Activated CD4-positive, alpha-beta T cell treated with anti-CD3 and anti-CD28 coated beads, Interleukin-2, amount 10 ng/mL, durations not matched to agents 24 days and 14 days (primary cell): ENCODE results near the gene UAP1. TPM values are rescaled to one million over a fixed set of nuclear protein-coding genes. Genes with fewer than 3 reads are reported as not detected.

Source experiments
- DNase-seq: peaks from one replicate; pipeline ENCODE4 v3.0.0; 2022
- H3K27ac Mint-ChIP-seq: one replicate; pipeline ENCODE4 v1.8.0; 2022; ENCODE audit warnings: mild to moderate bottlenecking, mixed read lengths
- H3K27me3 Mint-ChIP-seq: one replicate; pipeline ENCODE4 v1.8.0; 2022; ENCODE audit warnings: mixed read lengths
- H3K36me3 Mint-ChIP-seq: one replicate; pipeline ENCODE4 v1.8.0; 2022; ENCODE audit warnings: low read depth, mild to moderate bottlenecking, mixed read lengths
- H3K4me1 Mint-ChIP-seq: one replicate; pipeline ENCODE4 v1.8.0; 2021; ENCODE audit warnings: mixed read lengths
- H3K4me3 Mint-ChIP-seq: one replicate; pipeline ENCODE4 v1.8.0; 2022; ENCODE audit warnings: mild to moderate bottlenecking, moderate library complexity, mixed read lengths
- H3K9me3 Mint-ChIP-seq: one replicate; pipeline ENCODE4 v1.8.0; 2021; ENCODE audit warnings: mixed read lengths
- intact Hi-C: fragments of 100-400 bp; cut with micrococcal nuclease; formaldehyde crosslinking; loops from one replicate; pipeline ENCODE4 v1.15.1; 2023
- total RNA-seq: library from RNA; stranded (reverse); gene quantifications from 2 replicates; pipeline ENCODE4 v1.2.3, GENCODE V29; 2022

The UAP1 gene
- total RNA-seq = 44.5 and 44.9 TPM in 2 replicates

- peaks cover 2% of the 10 kb centered on the region for H3K36me3 Mint-ChIP-seq
Observed at GRCh38 chr1:162561616-162562469, at the start of gene UAP1. Gene UAP1 (plus strand): TSS chr1:162561722. CDS start chr1:162566069, 4,347 bp downstream.

DNA sequence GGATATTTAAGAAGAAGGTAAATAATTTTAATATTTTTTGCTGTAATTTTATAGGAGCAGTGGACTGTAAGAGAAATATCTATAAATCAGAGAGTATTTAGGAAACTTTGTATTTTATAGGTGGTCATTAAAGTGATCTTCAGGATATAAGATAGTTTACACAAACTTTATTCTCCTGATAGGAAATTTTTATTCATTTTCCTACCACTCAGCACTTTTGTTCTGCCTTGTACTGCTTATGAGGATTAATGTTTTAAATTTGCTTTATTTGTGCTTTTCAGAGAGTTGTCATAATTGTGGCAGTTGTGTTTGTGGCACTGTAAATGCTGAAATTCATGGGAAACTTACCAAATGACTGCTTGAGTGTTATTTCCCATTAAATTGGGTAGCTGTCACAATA lies 34.2 kb upstream of the UAP1 start:
- H3K4me1 Mint-ChIP-seq = no peaks in the 10 kb centered on the region
- intact Hi-C loops = no loop called here
- no peak overlapping the region for H3K4me3 Mint-ChIP-seq
- no peak for DNase-seq
- H3K9me3 Mint-ChIP-seq = peaks cover 3% of the 10 kb centered on the region
- H3K36me3 Mint-ChIP-seq = peaks cover 43% of the 10 kb centered on the region
- H3K27me3 Mint-ChIP-seq = no peaks in the 10 kb centered on the region
- no peak overlapping the region for H3K27ac Mint-ChIP-seq

More at GRCh38 chr1:162561616-162562469, at the start of gene UAP1:
- Mint-ChIP-seq H3K27me3 (no peaks in the 10 kb centered on the region), H3K4me3 (peak within 1 kb of the TSS; percentile 85), H3K4me1 (peaks cover 31% of the 10 kb centered on the region), H3K9me3 (no peaks in the 10 kb centered on the region), H3K27ac (peak within 1 kb of the TSS; percentile 93)
- intact Hi-C loops = loop anchor here (1.0 to 5.0 kb wide), 3 partner anchors 65 to 760 kb away; partner anchors contain the start of genes HSD17B7, NUF2 and UHMK1
- DNase-seq = no peak

- H3K4me3 Mint-ChIP-seq = no peak overlapping the region
- H3K27me3 Mint-ChIP-seq = no peaks in the 10 kb centered on the region
- peak; percentile 35 for DNase-seq
- intact Hi-C loops = no loop called here
- H3K9me3 Mint-ChIP-seq = peaks cover 3% of the 10 kb centered on the region
- H3K4me1 Mint-ChIP-seq = no peaks in the 10 kb centered on the region
- H3K27ac Mint-ChIP-seq = no peak overlapping the region
- peaks cover 20% of the 10 kb centered on the region for H3K36me3 Mint-ChIP-seq
Observed at GRCh38 chr1:162530307-162530987, 31.1 kb upstream of the UAP1 start.

DNA sequence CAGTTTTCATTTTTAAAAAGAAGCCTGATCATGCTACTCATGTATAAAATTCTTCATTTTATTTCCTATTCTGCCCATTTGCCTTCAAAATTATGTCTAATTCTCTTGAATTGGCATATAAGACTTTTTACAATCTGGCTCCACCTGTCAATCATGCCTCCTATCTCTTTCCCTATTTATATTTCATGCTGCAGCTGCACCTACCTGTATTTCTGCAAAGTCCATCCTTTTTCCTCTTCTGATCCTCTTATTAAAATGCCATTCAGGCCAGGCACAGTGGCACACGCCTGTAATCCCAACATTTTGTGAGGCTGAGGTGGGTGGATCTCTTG lies 30.6 kb upstream of the UAP1 start:
- Mint-ChIP-seq H3K36me3 (peaks cover 19% of the 10 kb centered on the region), H3K27ac (no peak overlapping the region), H3K4me3 (no peak overlapping the region), H3K4me1 (no peaks in the 10 kb centered on the region), H3K9me3 (peaks cover 3% of the 10 kb centered on the region), H3K27me3 (no peaks in the 10 kb centered on the region)
- no peak for DNase-seq
- intact Hi-C loops = no loop called here

DNA sequence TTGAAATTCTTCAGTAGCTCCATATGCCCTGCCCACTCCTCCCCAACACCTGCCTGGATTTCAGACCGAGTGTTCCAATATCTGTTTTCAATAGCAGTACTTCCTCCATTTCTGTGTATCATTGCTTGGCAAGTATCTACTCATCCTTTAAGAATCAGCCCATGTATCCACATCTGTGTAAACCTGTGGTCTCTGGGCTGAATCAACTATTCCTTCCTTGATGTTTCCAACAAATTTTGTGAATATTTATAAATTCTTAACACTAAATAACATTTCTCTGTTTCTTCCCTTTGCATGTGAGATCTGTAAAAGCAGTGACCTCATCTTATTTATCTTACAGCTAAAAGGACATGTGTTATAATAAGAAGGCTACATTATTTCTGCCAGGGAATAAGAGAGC lies 26.0 kb upstream of the UAP1 start:
- peaks cover 3% of the 10 kb centered on the region for H3K9me3 Mint-ChIP-seq
- H3K36me3 Mint-ChIP-seq = peaks cover 5% of the 10 kb centered on the region
- H3K4me3 Mint-ChIP-seq = no peak overlapping the region
- H3K27ac Mint-ChIP-seq = no peak overlapping the region
- H3K4me1 Mint-ChIP-seq = peaks cover 5% of the 10 kb centered on the region
- intact Hi-C loops = no loop called here
- DNase-seq = no peak
- H3K27me3 Mint-ChIP-seq = no peaks in the 10 kb centered on the region

DNA sequence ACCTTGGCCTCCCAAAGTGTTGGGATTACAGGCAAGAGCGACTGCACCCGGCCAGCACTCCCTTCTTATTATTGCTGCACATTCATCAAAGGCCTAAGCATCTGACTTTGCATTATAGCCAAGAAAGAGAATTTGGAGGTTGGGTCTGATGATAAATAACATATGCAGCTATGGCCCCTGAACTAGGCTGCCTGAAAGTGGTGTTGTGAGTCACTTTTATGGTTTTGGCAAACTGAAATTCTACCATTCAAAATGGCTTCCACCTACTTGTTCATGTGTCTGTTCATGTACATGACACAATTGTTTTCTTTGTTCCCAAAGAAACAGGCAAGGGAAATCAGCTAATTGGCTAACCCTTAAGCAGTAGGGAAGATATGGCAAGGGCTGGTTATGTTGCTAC lies 25.0 kb upstream of the UAP1 start:
- Mint-ChIP-seq H3K36me3 (peaks cover 7% of the 10 kb centered on the region), H3K27me3 (no peaks in the 10 kb centered on the region), H3K4me1 (peaks cover 5% of the 10 kb centered on the region), H3K9me3 (peaks cover 8% of the 10 kb centered on the region), H3K27ac (no peak overlapping the region), H3K4me3 (no peak overlapping the region)
- intact Hi-C loops = no loop called here
- DNase-seq = no peak

- intact Hi-C loops = no loop called here
- no peak overlapping the region for H3K27ac Mint-ChIP-seq
- peaks cover 4% of the 10 kb centered on the region for H3K36me3 Mint-ChIP-seq
- H3K4me1 Mint-ChIP-seq = peaks cover 5% of the 10 kb centered on the region
- no peaks in the 10 kb centered on the region for H3K27me3 Mint-ChIP-seq
- no peak overlapping the region for H3K4me3 Mint-ChIP-seq
- no peak for DNase-seq
- peaks cover 6% of the 10 kb centered on the region for H3K9me3 Mint-ChIP-seq
Observed at GRCh38 chr1:162537216-162537615, 24.3 kb upstream of the UAP1 start.

DNA sequence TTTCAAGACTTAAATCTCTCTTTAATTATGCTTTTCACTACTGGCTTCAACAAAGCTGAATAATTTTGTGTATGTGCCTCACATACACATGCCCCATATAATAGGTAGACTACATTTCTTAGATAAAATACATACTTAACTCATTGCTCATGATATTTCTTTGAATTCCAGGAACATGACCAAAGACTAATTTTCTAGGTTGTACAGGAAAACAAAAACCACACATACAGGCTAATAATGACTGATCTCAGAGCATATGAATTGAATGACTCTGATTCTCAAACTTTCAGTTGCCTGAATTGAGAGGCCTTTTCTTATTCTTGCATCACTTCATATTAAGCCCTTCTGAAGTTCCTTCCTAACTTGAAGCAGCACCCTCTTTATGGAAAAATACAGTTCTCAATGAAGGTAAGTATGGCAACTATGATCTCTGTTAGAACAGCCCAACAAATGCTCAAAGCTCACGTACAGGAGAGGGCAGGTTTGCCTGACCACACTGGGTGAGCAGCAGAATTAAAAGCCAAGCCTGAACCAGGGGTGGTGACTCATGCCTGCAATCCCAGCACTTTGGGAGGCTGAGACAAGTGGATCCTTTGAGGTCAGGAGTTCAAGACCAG lies 22.6 kb upstream of the UAP1 start:
- peak; percentile 56 for DNase-seq
- no peak overlapping the region for H3K4me3 Mint-ChIP-seq
- peaks cover 4% of the 10 kb centered on the region for H3K36me3 Mint-ChIP-seq
- peaks cover 5% of the 10 kb centered on the region for H3K4me1 Mint-ChIP-seq
- intact Hi-C loops = no loop called here
- no peak overlapping the region for H3K27ac Mint-ChIP-seq
- peaks cover 12% of the 10 kb centered on the region for H3K9me3 Mint-ChIP-seq
- no peaks in the 10 kb centered on the region for H3K27me3 Mint-ChIP-seq

DNA sequence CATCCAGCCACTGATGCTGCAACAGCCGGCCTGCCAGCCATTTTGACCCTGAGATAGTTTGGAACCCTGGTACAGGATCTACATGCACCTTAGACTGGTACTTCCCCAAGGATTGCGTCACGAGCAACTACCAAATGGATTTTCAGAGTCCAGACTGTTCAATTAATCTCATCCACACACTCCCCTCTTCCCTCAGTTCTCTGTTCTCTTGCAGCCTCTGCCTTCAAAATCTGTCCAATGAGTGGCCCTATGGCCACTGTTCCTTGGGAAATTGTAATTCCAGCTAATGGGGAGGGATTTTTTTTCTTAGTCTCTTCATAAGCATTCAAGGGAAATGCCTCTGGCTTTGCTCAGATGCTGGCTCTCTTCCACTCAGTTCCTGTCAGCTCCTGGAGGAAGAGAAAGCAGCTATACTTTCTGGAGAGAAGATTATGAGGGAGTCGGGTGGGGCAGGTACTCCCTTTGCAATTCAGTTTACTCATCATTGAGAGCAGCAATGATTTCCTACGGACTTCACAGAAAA lies 19.8 kb upstream of the UAP1 start:
- Mint-ChIP-seq H3K4me3 (no peak overlapping the region), H3K27me3 (no peaks in the 10 kb centered on the region), H3K36me3 (peaks cover 2% of the 10 kb centered on the region), H3K27ac (no peak overlapping the region), H3K9me3 (peaks cover 12% of the 10 kb centered on the region), H3K4me1 (peaks cover 5% of the 10 kb centered on the region)
- DNase-seq = no peak
- intact Hi-C loops = no loop called here

DNA sequence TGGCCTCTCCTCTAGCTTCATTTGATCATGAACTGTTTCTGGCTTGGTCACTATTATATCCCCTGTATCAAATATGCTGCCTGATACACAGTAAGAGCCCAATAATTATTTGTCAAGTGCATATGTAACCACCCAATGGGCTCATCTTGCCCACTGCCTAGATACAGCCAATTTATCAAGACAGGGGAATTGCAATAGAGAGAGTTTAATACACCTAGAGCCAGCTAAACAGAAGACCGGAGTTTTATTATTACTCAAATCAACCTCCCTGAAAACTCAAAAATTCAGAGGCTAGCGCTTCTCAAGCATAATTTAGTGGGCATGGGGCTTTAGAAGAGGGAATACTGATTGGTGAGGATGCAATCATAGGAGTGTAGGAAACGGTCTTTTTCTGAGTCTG lies 18.3 kb upstream of the UAP1 start:
- Mint-ChIP-seq H3K4me3 (no peak overlapping the region), H3K27ac (no peak overlapping the region), H3K36me3 (peaks cover 2% of the 10 kb centered on the region), H3K4me1 (peaks cover 5% of the 10 kb centered on the region), H3K9me3 (peaks cover 12% of the 10 kb centered on the region), H3K27me3 (no peaks in the 10 kb centered on the region)
- DNase-seq = peak; percentile 33
- intact Hi-C loops = no loop called here

GRCh38 chr1:162548170-162548569 lies 13.4 kb upstream of the UAP1 start:
- H3K27ac Mint-ChIP-seq = no peak overlapping the region
- peaks cover 2% of the 10 kb centered on the region for H3K9me3 Mint-ChIP-seq
- H3K36me3 Mint-ChIP-seq = no peaks in the 10 kb centered on the region
- H3K4me3 Mint-ChIP-seq = no peak overlapping the region
- DNase-seq = no peak
- intact Hi-C loops = no loop called here
- no peaks in the 10 kb centered on the region for H3K4me1 Mint-ChIP-seq
- H3K27me3 Mint-ChIP-seq = no peaks in the 10 kb centered on the region

- H3K27me3 Mint-ChIP-seq = no peaks in the 10 kb centered on the region
- H3K9me3 Mint-ChIP-seq = no peaks in the 10 kb centered on the region
- intact Hi-C loops = no loop called here
- H3K27ac Mint-ChIP-seq = no peak overlapping the region
- no peak for DNase-seq
- no peak overlapping the region for H3K4me3 Mint-ChIP-seq
- H3K36me3 Mint-ChIP-seq = no peaks in the 10 kb centered on the region
- H3K4me1 Mint-ChIP-seq = no peaks in the 10 kb centered on the region
Observed at GRCh38 chr1:162549001-162549400, 12.5 kb upstream of the UAP1 start.

DNA sequence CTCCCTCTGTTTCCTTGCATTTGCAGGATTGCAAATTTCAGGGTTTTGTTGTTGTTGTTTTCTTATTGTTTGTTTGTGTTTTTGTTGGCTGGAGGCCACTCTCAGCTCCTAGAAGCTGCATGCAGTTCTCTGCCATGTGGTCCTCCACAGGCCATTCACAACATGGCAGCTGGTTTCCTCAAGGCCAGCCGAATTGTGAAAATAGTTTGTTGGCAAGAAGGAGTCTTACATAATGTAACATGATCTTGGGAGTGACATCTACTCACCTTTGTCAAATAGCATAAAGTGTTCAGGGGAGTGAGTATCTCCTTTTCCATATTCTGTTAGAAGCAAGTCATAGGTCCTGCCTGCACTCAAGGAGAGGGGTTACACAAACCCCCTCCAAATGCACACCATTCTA lies 10.6 kb upstream of the UAP1 start:
- Mint-ChIP-seq H3K9me3 (no peaks in the 10 kb centered on the region), H3K4me3 (no peak overlapping the region), H3K4me1 (no peaks in the 10 kb centered on the region), H3K27ac (no peak overlapping the region), H3K27me3 (no peaks in the 10 kb centered on the region), H3K36me3 (no peaks in the 10 kb centered on the region)
- DNase-seq = no peak
- intact Hi-C loops = no loop called here
